Hepatocyte (in vitro differentiated cells): ENCODE measurements around the gene IAH1. TPM values are rescaled to one million over a fixed set of nuclear protein-coding genes. Genes with fewer than 3 reads are reported as not detected.
A peak's percentile ranks its signal among the peaks of the same experiment; 100 is the strongest.

Experiments
- DNase-seq: peaks from one replicate; pipeline ENCODE4 v3.0.0-alpha.2; 2016; ENCODE audit warnings: low spot score
- H2AFZ ChIP-seq: fragments of 200-600 bp; sonication (generic); 2 replicates; pipeline ENCODE4 v1.6.0; 2016; ENCODE audit warnings: antibody characterized with exemption, mild to moderate bottlenecking
- H3K27ac ChIP-seq: fragments of 200-600 bp; sonication (generic); 2 replicates; pipeline ENCODE4 v1.5.1; 2016; ENCODE audit warnings: mild to moderate bottlenecking
- H3K27me3 ChIP-seq: fragments of 200-600 bp; sonication (generic); 2 replicates; pipeline ENCODE4 v1.6.1; 2016
- H3K36me3 ChIP-seq: fragments of 200-600 bp; sonication (generic); replicated peaks from 2 replicates; pipeline ENCODE4 v1.5.1; 2016; ENCODE audit warnings: low read depth; ENCODE audit not compliant: insufficient read depth
- H3K4me1 ChIP-seq: fragments of 200-600 bp; sonication (generic); 2 replicates; pipeline ENCODE4 v1.5.1; 2016; ENCODE audit warnings: mild to moderate bottlenecking, moderate library complexity; ENCODE audit not compliant: insufficient read depth
- H3K4me2 ChIP-seq: fragments of 200-600 bp; sonication (generic); 2 replicates; pipeline ENCODE4 v1.6.0; 2016
- H3K4me3 ChIP-seq: fragments of 200-600 bp; sonication (generic); 2 replicates; pipeline ENCODE4 v1.5.1; 2016; ENCODE audit warnings: mild to moderate bottlenecking
- H3K79me2 ChIP-seq: fragments of 200-600 bp; sonication (generic); 2 replicates; pipeline ENCODE4 v1.6.0; 2017; ENCODE audit warnings: mild to moderate bottlenecking
- H3K9me2 ChIP-seq: fragments of 200-600 bp; sonication (generic); replicated peaks from 2 replicates; pipeline ENCODE4 v1.6.0; 2017; ENCODE audit warnings: mild to moderate bottlenecking; ENCODE audit not compliant: insufficient read depth
- H3K9me3 ChIP-seq: fragments of 200-600 bp; sonication (generic); 2 replicates; pipeline ENCODE4 v1.5.1; 2016; ENCODE audit warnings: low read depth, mild to moderate bottlenecking
- H4K20me1 ChIP-seq: fragments of 200-600 bp; sonication (generic); 2 replicates; pipeline ENCODE4 v1.6.0; 2016; ENCODE audit warnings: mild to moderate bottlenecking; ENCODE audit not compliant: insufficient read depth, poor library complexity, severe bottlenecking
- CTCF ChIP-seq: fragments of 200-600 bp; sonication (generic); IDR thresholded peaks from 2 replicates; pipeline ENCODE4 v1.5.1; 2016; ENCODE audit warnings: antibody characterized with exemption, mild to moderate bottlenecking; ENCODE audit not compliant: poor library complexity
- EZH2 ChIP-seq: fragments of 200-600 bp; sonication (generic); IDR thresholded peaks from 2 replicates; pipeline ENCODE4 v1.6.1; 2016; ENCODE audit warnings: antibody characterized with exemption, mild to moderate bottlenecking, borderline replicate concordance
- EZH2phosphoT487 ChIP-seq: fragments of 200-600 bp; sonication (generic); IDR thresholded peaks from one replicate; pipeline ENCODE4 v1.6.1; 2018; ENCODE audit warnings: antibody characterized with exemption, mild to moderate bottlenecking, low read depth, moderate library complexity; ENCODE audit not compliant: unreplicated experiment, severe bottlenecking
- WGBS: methylation state at CpG from one replicate; pipeline ENCODE4 v1.1.6; 2016; ENCODE audit warnings: low lambda C conversion rate; ENCODE audit errors: missing lambda C conversion rate; 5-methylcytosine and 5-hydroxymethylcytosine counted together
- polyA plus RNA-seq: library from polyadenylated mRNA; unstranded; fragments of >200 nt; fragmentation: Nextera tagmentation; extraction: Ambion mirVana; gene quantifications from 2 replicates; pipeline ENCODE4 v1.2.1, GENCODE V29; 2016
- total RNA-seq: library from RNA; depleted of rRNA; stranded (reverse); fragments of >200 nt; gene quantifications from 2 replicates; pipeline ENCODE4 v1.2.3, GENCODE V29; 2014

Gene IAH1, protein sequence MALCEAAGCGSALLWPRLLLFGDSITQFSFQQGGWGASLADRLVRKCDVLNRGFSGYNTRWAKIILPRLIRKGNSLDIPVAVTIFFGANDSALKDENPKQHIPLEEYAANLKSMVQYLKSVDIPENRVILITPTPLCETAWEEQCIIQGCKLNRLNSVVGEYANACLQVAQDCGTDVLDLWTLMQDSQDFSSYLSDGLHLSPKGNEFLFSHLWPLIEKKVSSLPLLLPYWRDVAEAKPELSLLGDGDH
- total RNA-seq (31.6 and 44.2 TPM in 2 replicates), polyA plus RNA-seq (46.7 and 51.0 TPM in 2 replicates)

GRCh38 chr2:9474361-9475057 lies at the start of gene IAH1:
Gene IAH1 (plus strand): TSS chr2:9474551. CDS start chr2:9474567, 16 bp downstream.
- DNase-seq: peak; percentile 71
- WGBS: 7% methylated on average over 29 of the region's 91 CpGs
- TF ChIP-seq EZH2phosphoT487: no peak
- no peak for TF ChIP-seq EZH2
- TF ChIP-seq CTCF: no peak

GRCh38 chr2:9428965-9429577 lies 45.3 kb upstream of the IAH1 start:
- Histone ChIP-seq H3K79me2 (peaks cover 14% of the 10 kb centered on the region), H2AFZ (no peak overlapping the region), H4K20me1 (no peaks in the 10 kb centered on the region), H3K27me3 (no peaks in the 10 kb centered on the region), H3K27ac (no peak overlapping the region), H3K4me3 (no peak overlapping the region), H3K9me2 (no peaks in the 10 kb centered on the region), H3K36me3 (no peaks in the 10 kb centered on the region), H3K9me3 (no peaks in the 10 kb centered on the region), H3K4me2 (no peak overlapping the region), H3K4me1 (peaks cover 10% of the 10 kb centered on the region)
- no peak for TF ChIP-seq CTCF
- TF ChIP-seq EZH2: no peak
- TF ChIP-seq EZH2phosphoT487: no peak
- 75% methylated on average over 5 of the region's 5 CpGs for whole genome bisulfite sequencing
- DNase-seq: no peak

More at GRCh38 chr2:9474361-9475057, at the start of gene IAH1:
- Histone ChIP-seq H3K27ac (peak within 1 kb of the TSS; percentile 83), H3K4me1 (no peaks in the 10 kb centered on the region), H3K4me2 (peak within 1 kb of the TSS; percentile 99), H4K20me1 (peaks cover 4% of the 10 kb centered on the region), H3K27me3 (no peaks in the 10 kb centered on the region), H3K4me3 (peak within 1 kb of the TSS; percentile 59), H3K79me2 (peaks cover 38% of the 10 kb centered on the region), H3K9me3 (no peaks in the 10 kb centered on the region), H3K36me3 (no peaks in the 10 kb centered on the region), H2AFZ (peak within 1 kb of the TSS; percentile 69), H3K9me2 (no peaks in the 10 kb centered on the region)

DNA sequence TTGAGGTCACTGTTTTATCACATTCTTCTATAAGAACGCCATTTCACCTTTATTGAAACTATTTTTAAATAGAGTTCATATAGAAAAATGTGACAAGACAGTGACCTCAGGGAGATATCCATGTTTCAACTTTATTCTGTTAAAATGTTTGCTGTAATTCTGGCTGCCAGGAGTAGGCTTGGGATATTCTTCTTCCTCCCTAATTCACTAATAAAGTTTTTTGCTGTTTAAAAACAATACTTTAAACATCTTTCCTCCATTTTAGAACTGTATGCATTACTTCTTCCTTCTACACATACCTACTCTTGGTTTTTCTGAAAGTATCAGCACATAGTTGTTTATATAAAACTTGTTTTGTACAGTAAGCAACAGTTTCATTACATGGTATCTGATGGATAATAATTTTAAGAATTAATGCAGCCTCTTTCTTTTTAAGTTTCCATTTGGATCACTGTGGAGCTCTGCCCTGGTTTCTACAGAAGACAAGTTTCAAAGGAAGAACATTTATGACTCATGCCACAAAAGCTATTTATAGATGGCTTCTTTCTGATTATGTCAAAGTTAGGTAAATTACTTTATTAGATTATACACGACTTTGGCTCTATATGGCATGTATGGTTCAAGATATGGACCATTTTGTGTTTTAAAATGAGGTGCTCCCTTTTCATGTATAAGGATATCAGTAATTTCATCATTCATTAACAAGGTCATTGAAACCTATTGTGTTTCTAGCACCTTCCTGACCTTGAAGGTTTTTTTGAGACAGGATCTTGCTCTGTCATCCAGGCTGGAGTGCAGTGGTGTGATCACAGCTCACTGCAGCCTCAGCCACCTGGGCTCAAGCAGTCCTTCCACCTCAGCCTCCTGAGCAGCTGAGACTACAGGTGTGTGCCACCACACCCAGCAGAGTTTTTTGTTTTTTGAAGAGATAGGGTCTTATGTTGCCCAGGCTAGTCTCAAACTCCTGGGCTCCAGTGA lies 43.7 kb upstream of the IAH1 start:
- Histone ChIP-seq H3K79me2 (no peaks in the 10 kb centered on the region), H3K4me2 (no peak overlapping the region), H3K4me1 (no peaks in the 10 kb centered on the region), H3K36me3 (no peaks in the 10 kb centered on the region), H4K20me1 (no peaks in the 10 kb centered on the region), H3K4me3 (no peak overlapping the region), H2AFZ (no peak overlapping the region), H3K9me2 (no peaks in the 10 kb centered on the region), H3K27ac (peak overlapping the region; percentile 36), H3K9me3 (no peaks in the 10 kb centered on the region), H3K27me3 (no peaks in the 10 kb centered on the region)
- no peak for DNase-seq
- TF ChIP-seq EZH2 (no peak), CTCF (no peak), EZH2phosphoT487 (no peak)
- 87% methylated on average over 2 of the region's 2 CpGs for WGBS
